PC-9 (cell line): ENCODE measurements around the gene BBS9.

Source experiments
- CTCF ChIP-seq: fragments of 200-600 bp; sonication (generic); conservative IDR thresholded peaks from 2 replicates; pipeline ENCODE4 v1.6.1; 2017; ENCODE audit warnings: mixed run types, antibody characterized with exemption, mild to moderate bottlenecking, moderate library complexity
- EZH2 ChIP-seq: fragments of 200-600 bp; sonication (generic); IDR thresholded peaks from 2 replicates; pipeline ENCODE4 v1.8.0; 2017; ENCODE audit warnings: antibody characterized with exemption, low read depth

DNA sequence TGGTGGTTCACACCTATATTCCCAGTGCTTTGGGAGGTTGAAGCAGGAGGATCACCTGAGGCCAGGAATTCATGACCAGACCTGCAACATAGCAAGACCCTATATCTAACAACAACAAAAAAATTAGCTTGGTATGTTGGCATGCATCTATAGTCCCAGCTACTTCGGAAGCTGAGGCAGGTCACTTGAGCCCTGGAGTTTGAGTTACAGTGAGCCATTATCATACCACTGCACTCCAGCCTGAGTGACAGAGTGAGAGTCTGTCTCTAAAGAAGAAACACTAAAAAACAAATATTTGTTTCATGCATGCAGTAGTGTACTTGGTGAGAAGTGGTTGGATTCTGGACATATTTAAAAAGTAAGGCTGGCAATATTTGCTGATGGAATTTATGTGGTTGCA, 198.1 kb downstream of the BBS9 start:
- TF ChIP-seq CTCF (no peak), EZH2 (no peak)
